PC-3 (cell line): ENCODE data around the gene GFOD2.

Source experiments
- EZH2 ChIP-seq: fragments of 300-600 bp; sonication (generic); IDR thresholded peaks from one replicate; pipeline ENCODE4 v1.6.1; 2017; ENCODE audit warnings: antibody characterized with exemption, mild to moderate bottlenecking, low read length; ENCODE audit not compliant: unreplicated experiment
- EZH2phosphoT487 ChIP-seq: fragments of 300-600 bp; sonication (generic); IDR thresholded peaks from 2 replicates; pipeline ENCODE4 v1.6.1; 2018; ENCODE audit warnings: mild to moderate bottlenecking, antibody characterized with exemption, low read length, borderline replicate concordance
- TF ChIP-seq, protein P1 (sequence below): fragments of 300-600 bp; sonication (generic); conservative IDR thresholded peaks from 2 replicates; pipeline ENCODE4 v1.5.1; 2017; ENCODE audit warnings: antibody characterized with exemption, low read depth, mild to moderate bottlenecking, low read length

DNA sequence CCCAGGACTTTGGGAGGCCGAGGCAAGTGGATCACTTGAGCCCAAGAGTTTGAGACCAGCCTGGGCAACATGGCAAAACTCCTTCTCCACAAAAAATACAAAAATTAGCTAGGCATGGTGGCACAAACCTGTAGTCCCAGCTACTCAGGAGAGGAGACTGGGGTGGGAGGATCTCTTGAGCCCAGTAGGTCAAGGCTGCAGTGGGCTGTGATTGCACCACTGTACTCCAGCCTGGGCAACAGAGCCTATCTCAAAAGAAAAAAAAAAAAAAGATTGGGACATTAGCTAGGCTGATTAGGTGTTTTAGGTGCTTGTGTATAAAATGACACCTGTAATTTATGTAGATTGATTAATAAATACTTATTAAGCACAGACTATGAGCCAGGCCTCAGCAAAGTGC, 10.1 kb downstream of the GFOD2 start:
- TF ChIP-seq, protein P1, sequence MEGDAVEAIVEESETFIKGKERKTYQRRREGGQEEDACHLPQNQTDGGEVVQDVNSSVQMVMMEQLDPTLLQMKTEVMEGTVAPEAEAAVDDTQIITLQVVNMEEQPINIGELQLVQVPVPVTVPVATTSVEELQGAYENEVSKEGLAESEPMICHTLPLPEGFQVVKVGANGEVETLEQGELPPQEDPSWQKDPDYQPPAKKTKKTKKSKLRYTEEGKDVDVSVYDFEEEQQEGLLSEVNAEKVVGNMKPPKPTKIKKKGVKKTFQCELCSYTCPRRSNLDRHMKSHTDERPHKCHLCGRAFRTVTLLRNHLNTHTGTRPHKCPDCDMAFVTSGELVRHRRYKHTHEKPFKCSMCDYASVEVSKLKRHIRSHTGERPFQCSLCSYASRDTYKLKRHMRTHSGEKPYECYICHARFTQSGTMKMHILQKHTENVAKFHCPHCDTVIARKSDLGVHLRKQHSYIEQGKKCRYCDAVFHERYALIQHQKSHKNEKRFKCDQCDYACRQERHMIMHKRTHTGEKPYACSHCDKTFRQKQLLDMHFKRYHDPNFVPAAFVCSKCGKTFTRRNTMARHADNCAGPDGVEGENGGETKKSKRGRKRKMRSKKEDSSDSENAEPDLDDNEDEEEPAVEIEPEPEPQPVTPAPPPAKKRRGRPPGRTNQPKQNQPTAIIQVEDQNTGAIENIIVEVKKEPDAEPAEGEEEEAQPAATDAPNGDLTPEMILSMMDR, result no peak
- TF ChIP-seq EZH2, result no peak
- no peak for TF ChIP-seq EZH2phosphoT487
